ENCODE results near the gene HOXD9. TPM values are rescaled to one million over a fixed set of nuclear protein-coding genes. Genes with fewer than 3 reads are reported as not detected.

Gene HOXD9
- total RNA-seq, 1 experiment from 2014 or later, result not detected

DNA sequence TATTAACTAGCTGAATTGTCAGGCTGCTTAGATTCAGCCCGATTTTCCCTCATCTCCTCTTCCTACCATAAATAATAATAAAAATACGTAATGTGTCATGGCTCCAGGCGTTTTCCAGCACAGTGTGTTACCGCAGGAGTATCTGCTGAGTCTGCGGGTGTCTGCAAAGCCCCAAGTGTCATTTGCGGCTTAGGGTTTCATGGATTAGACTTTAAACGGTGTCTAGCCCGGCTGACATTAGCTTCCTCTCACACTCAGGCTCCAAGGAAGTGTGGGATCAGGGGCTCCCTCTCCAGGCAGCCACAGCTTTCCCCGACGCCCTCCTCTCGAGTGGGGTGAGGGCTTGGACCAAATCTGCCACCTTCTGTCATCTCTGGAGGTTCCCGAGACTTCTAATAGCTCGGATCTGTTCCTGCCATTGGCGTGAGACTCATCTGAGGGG, 51.9 kb downstream of the HOXD9 start:
- Histone ChIP-seq H3K4me2 (ENCODE audit: insufficient read depth, insufficient read length, low read length) (no peak overlapping the region), H4K20me1 (ENCODE audit: control insufficient read depth, insufficient read depth, insufficient read length) (no peaks in the 10 kb centered on the region), H3K27me3 (ENCODE audit: insufficient read depth, low read length) (peaks cover 100% of the 10 kb centered on the region), H3K27ac (ENCODE audit: insufficient read length, low read depth, low read length) (no peak overlapping the region), H3K23me2 (ENCODE audit: insufficient read length, low read depth, low read length, poor library complexity, severe bottlenecking) (no peaks in the 10 kb centered on the region), H3T11ph (ENCODE audit: low read length) (no peak overlapping the region), H4K91ac (ENCODE audit: insufficient read length, low read depth, low read length) (no peak overlapping the region), H3K56ac (ENCODE audit: insufficient read length, low read depth, low read length) (no peak overlapping the region), H3K4ac (ENCODE audit: low read depth, low read length) (no peak overlapping the region), H3K9me3 (ENCODE audit: control insufficient read depth, low read depth, low read length) (no peaks in the 10 kb centered on the region), H4K5ac (ENCODE audit: insufficient read length, low read depth, low read length) (no peak overlapping the region), H3K9ac (ENCODE audit: extremely low read depth, insufficient read length, low read length) (no peak overlapping the region), H2BK5ac (ENCODE audit: insufficient read length, low read length) (no peak overlapping the region), H3K79me2 (ENCODE audit: insufficient read depth, low read length) (no peaks in the 10 kb centered on the region), H2AK5ac (ENCODE audit: insufficient read length, low read length) (no peak overlapping the region), H2BK120ac (ENCODE audit: low read depth, low read length, poor library complexity, severe bottlenecking) (no peak overlapping the region), H3K4me1 (ENCODE audit: insufficient read depth, low read length) (no peaks in the 10 kb centered on the region), H3K18ac (ENCODE audit: insufficient read length, low read depth, low read length) (no peak overlapping the region), H4K8ac (replicated peaks; ENCODE audit: insufficient read length, low read depth, low read length) (no peak overlapping the region), H3K79me1 (ENCODE audit: insufficient read depth, low read depth, low read length, poor library complexity, severe bottlenecking) (no peaks in the 10 kb centered on the region), H2BK15ac (ENCODE audit: low read depth, low read length) (no peak overlapping the region), H3K23ac (ENCODE audit: insufficient read length, low read depth, low read length) (no peak overlapping the region), H2BK20ac (ENCODE audit: low read depth, low read length, poor library complexity, severe bottlenecking) (no peak overlapping the region), H3K14ac (ENCODE audit: insufficient read depth, low read length) (no peak overlapping the region), H2BK12ac (ENCODE audit: insufficient read length, low read depth, low read length) (no peak overlapping the region), H2AFZ (ENCODE audit: low read length) (no peak overlapping the region)
- H3K36me3 Mint-ChIP-seq (ENCODE audit: insufficient read depth in 1 of 3, low read depth in 3 of 3), result peaks cover 0 to 6% (median 0%) of the 10 kb centered on the region in 3 experiments; a peak in 2 of 7 replicates
- peaks cover 100% of the 10 kb centered on the region for H3K27me3 Mint-ChIP-seq (ENCODE audit: low read depth)
- WGBS (ENCODE audit: extremely low coverage, insufficient read length, low lambda C conversion rate), result no CpG with 5 or more reads among the region's 14 CpGs
- no peak overlapping the region for H3K27ac Mint-ChIP-seq
- TF ChIP-seq, protein P1, sequence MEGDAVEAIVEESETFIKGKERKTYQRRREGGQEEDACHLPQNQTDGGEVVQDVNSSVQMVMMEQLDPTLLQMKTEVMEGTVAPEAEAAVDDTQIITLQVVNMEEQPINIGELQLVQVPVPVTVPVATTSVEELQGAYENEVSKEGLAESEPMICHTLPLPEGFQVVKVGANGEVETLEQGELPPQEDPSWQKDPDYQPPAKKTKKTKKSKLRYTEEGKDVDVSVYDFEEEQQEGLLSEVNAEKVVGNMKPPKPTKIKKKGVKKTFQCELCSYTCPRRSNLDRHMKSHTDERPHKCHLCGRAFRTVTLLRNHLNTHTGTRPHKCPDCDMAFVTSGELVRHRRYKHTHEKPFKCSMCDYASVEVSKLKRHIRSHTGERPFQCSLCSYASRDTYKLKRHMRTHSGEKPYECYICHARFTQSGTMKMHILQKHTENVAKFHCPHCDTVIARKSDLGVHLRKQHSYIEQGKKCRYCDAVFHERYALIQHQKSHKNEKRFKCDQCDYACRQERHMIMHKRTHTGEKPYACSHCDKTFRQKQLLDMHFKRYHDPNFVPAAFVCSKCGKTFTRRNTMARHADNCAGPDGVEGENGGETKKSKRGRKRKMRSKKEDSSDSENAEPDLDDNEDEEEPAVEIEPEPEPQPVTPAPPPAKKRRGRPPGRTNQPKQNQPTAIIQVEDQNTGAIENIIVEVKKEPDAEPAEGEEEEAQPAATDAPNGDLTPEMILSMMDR (conservative IDR thresholded peaks at IDR 0.05), result no peak
- H3K9me3 Mint-ChIP-seq, result peaks cover 3 to 18% of the 10 kb centered on the region in 2 experiments
- peaks cover 35 to 47% of the 10 kb centered on the region in 2 experiments for H3K4me1 Mint-ChIP-seq
- no peak overlapping the region; a peak in 1 of 5 replicates for H3K4me3 Mint-ChIP-seq
- DNase-seq, result no peak

Small RNA genes lying within 50 kb of the gene (microRNA-seq; reads per million reads assigned to microRNA genes)
- gene MIR10B (ENCODE audit: borderline microRNAs expressed), result 1.2 reads per million, percentile 3 among the genes with 10 or more reads in this experiment

Other genes starting within 250 kb of the HOXD9 start
- 8.5 and 9.7 TPM in 2 replicates for gene LNPK, start 120.5 kb upstream of the HOXD9 start, total RNA-seq (2021)
- gene EVX2, start 38.8 kb upstream of the HOXD9 start, total RNA-seq (2021), result not detected in 2 replicates
- not detected in 2 replicates for gene HOXD13, start 30.0 kb upstream of the HOXD9 start, total RNA-seq (2021)
- gene HOXD12, start 22.9 kb upstream of the HOXD9 start, total RNA-seq (2021), result not detected in 2 replicates
- gene HOXD11, start 15.4 kb upstream of the HOXD9 start, total RNA-seq (2021), result not detected in 2 replicates
- gene HOXD10, start 5.9 kb upstream of the HOXD9 start, total RNA-seq (2021), result not detected in 2 replicates
- gene HOXD8, start 7.0 kb downstream of the HOXD9 start, total RNA-seq (2021), result not detected in 2 replicates
- gene HOXD4, start 28.8 kb downstream of the HOXD9 start, total RNA-seq (2021), result not detected in 2 replicates
- gene HOXD3, start 34.6 kb downstream of the HOXD9 start, total RNA-seq (2021), result not detected in 2 replicates
- gene HOXD1, start 65.9 kb downstream of the HOXD9 start, total RNA-seq (2021), result not detected in 2 replicates
- 29.3 and 30.8 TPM in 2 replicates for gene MTX2, start 146.7 kb downstream of the HOXD9 start, total RNA-seq (2021)

Measured in H9 (cell line).